Epithelial cell of proximal tubule (primary cell): ENCODE results near the gene HSD17B13. TPM values are rescaled to one million over a fixed set of nuclear protein-coding genes. Genes with fewer than 3 reads are reported as not detected.
"Not testable (repeated sequence)": the region's sequence is repeated elsewhere in the genome, so short reads cannot be mapped to it uniquely, and the experiment has no call there.

Experiments used
- DNase-seq: peaks from one replicate; pipeline ENCODE4 v3.0.0-alpha.2; 2011; ENCODE audit warnings: low read depth
- H3K4me3 ChIP-seq: 2 replicates; pipeline ENCODE4 v1.5.1; 2011; ENCODE audit warnings: low read depth, mild to moderate bottlenecking, low read length
- total RNA-seq: library from RNA; depleted of rRNA; stranded (reverse); fragments of >200 nt; gene quantifications from 2 replicates; pipeline ENCODE4 v1.2.3, GENCODE V29; 2015
- TF ChIP-seq, protein P1 (sequence below): conservative IDR thresholded peaks from 2 replicates; pipeline ENCODE4 v1.5.1; 2012; ENCODE audit warnings: low read depth, mild to moderate bottlenecking, low read length

The HSD17B13 gene
- total RNA-seq, 1 donor from 2014 or later: not detected

GRCh38 chr4:87316961-87317360 is 5.7 kb downstream of the HSD17B13 start:
- no peak overlapping the region for H3K4me3 ChIP-seq
- no peak for DNase-seq
- TF ChIP-seq, protein P1, sequence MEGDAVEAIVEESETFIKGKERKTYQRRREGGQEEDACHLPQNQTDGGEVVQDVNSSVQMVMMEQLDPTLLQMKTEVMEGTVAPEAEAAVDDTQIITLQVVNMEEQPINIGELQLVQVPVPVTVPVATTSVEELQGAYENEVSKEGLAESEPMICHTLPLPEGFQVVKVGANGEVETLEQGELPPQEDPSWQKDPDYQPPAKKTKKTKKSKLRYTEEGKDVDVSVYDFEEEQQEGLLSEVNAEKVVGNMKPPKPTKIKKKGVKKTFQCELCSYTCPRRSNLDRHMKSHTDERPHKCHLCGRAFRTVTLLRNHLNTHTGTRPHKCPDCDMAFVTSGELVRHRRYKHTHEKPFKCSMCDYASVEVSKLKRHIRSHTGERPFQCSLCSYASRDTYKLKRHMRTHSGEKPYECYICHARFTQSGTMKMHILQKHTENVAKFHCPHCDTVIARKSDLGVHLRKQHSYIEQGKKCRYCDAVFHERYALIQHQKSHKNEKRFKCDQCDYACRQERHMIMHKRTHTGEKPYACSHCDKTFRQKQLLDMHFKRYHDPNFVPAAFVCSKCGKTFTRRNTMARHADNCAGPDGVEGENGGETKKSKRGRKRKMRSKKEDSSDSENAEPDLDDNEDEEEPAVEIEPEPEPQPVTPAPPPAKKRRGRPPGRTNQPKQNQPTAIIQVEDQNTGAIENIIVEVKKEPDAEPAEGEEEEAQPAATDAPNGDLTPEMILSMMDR: no peak

DNA sequence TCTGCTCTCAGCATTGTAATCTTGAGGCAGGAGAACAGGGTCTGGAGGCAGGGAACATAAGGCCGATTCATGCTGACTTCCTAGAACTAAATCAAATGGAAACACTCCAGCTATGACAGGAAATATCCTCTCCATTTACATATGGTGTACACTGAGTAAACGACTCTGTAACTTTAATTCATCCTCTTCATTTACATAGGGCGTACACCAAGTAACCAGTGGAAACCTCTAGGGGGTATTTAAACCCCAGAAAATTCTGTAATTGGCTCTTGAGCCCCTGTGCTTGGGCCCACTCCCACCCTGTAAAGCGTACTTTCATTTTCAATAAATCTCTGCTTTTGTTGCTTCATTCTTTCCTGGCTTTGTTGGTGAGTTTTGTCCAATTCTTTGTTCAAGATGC is 7.7 kb downstream of the HSD17B13 start:
- DNase-seq: not testable (repeated sequence)

GRCh38 chr4:87313756-87314155 is 8.9 kb downstream of the HSD17B13 start:
- H3K4me3 ChIP-seq: no peak overlapping the region
- TF ChIP-seq, protein P1: no peak
- DNase-seq: no peak

More for the DNA sequence above, 7.7 kb downstream of the HSD17B13 start:
- H3K4me3 ChIP-seq: not testable (repeated sequence)

DNA sequence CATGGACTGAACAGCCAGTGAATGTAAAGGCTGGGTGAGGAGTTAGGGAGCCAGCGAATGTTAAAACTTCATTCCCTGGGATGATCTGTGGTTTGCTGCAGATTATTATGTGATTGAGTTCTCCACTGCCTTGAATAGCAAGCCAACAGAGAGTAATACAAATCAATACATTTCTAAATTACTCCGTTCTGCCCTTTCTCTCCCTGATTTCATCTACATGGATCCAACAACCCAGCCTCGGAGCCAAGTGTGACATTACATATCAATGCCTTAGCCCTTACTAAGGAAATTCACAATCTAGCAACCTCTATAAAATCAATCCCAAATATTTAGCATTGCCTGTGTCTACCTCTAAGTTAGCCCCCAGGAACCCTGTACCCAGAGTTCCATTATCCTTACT is 11.0 kb downstream of the HSD17B13 start:
- TF ChIP-seq, protein P1: no peak
- H3K4me3 ChIP-seq: no peak overlapping the region
- no peak for DNase-seq

DNA sequence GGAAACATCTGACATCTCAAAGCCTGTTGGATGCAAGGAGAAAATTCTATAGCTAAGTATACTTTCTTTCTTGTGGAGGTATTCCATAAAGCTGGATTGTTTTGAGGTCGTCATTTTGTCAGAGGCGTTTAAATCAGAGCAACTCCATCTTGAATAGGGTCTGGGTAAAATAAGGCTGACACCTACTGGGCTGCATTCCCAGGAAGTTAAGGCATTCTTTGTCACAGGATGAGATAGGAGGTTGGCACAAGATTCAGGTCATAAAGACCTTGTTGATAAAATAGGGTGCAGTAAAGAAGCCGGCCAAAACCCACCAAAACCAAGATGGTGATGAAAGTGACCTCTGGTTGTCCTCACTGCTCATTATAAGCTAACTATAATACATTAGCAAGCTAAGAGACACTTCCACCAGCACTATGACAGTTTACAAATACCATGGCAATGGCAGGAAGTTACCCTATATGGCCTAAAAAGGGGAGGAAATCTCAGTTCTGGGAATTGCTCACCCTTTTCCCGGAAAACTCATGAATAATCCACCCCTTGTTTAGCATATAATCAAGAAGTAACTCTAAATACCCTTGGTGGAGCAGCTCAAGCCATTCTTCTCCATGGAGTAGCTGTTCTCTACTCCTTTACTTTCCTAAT is 11.9 kb downstream of the HSD17B13 start:
- TF ChIP-seq, protein P1: no peak
- H3K4me3 ChIP-seq: no peak overlapping the region
- no peak for DNase-seq

DNA sequence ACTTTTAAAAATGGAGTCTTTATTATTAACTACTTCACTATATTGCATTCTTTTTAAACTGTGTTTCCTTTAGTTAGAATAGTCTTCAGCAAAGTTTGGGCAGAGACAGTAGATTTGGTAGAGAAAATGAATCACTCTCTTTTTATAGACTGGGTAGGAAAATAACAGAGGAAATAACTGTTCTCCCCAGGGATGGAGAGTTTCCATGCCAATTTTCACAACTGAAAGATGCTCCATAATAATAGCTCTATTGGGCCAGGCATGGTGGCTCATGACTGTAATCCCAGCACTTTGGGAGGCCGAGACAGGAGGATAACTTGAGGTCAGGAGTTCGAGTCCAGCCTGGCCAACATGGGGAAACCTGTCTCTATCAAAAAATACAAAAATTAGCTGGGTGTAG is 13.1 kb downstream of the HSD17B13 start:
- TF ChIP-seq, protein P1: no peak
- no peak for DNase-seq
- no peak overlapping the region for H3K4me3 ChIP-seq

- no peak for DNase-seq
- TF ChIP-seq, protein P1: no peak
- H3K4me3 ChIP-seq: no peak overlapping the region
Observed at GRCh38 chr4:87306056-87306455, 16.6 kb downstream of the HSD17B13 start.
